Upper lobe of left lung (tissue), 4 donors: ENCODE measurements around the gene UMAD1.

Experiments used
- CTCF ChIP-seq, 6 experiments: fragments of 450-650 bp in 4 of 6; fragments of 200-600 bp in 2 of 6; sonication (generic) in 2 of 6; IDR thresholded peaks; one replicate each; pipeline ENCODE4 v1.5.1; 2016 to 2019; ENCODE audit warnings: antibody characterized with exemption in 6 of 6
- POLR2A ChIP-seq, 4 donors: fragments of 450-650 bp; IDR thresholded peaks; one replicate each; pipeline ENCODE4 v1.5.1; 2016 to 2017; ENCODE audit warnings: antibody characterized with exemption in 4 of 4, mild to moderate bottlenecking in 2 of 4
- POLR2AphosphoS5 ChIP-seq, 2 donors: sonication (generic); formaldehyde crosslinking; IDR thresholded peaks; one replicate each; pipeline ENCODE4 v1.5.1; 2017; ENCODE audit warnings: antibody characterized with exemption in 2 of 2

DNA sequence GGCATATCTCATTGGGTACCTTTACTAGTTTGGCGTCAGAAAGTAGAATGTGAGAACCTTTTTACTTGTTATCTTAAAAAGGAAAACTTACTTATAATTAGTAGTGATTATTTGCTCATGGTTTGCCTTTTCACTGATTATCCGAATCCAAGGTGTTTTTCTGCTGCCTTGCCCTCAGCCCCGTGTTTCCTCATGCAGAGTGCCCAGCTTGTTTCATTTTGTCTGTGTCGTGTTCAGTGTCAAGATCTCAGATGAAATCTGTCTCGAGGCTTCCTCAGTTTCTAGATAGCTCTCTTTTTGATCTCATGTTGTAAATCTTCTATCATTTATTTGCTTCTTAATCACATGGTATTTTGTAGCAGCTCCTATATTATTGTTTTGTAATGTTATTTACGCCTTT lies 47.8 kb downstream of the UMAD1 start:
- no peak for TF ChIP-seq CTCF (IDR thresholded peaks at IDR 0.05)
- TF ChIP-seq POLR2A (IDR thresholded peaks at IDR 0.05) = no peak
- TF ChIP-seq POLR2AphosphoS5 (IDR thresholded peaks at IDR 0.05) = no peak
